GM12878 (cell line): ENCODE results near the gene KRTAP22-2.

Experiments used
- CREB1 ChIP-seq: IDR thresholded peaks from 2 replicates; pipeline ENCODE4 v1.6.1; 2012; ENCODE audit warnings: low read depth, mild to moderate bottlenecking, inconsistent platforms
- E2F8 ChIP-seq: fragments of 450-650 bp; IDR thresholded peaks from 2 replicates; pipeline ENCODE4 v1.6.1; 2018; ENCODE audit warnings: mild to moderate bottlenecking, low read depth, moderate library complexity; ENCODE audit not compliant: partially characterized antibody
- EGR1 ChIP-seq, 2 experiments: IDR thresholded peaks; 1 replicate in 1 of 2; 2 replicates in 1 of 2; pipeline ENCODE4 v1.6.1; 2011 to 2012; ENCODE audit warnings: low read depth in 2 of 2, low read length in 2 of 2, borderline replicate concordance in 1 of 2, mild to moderate bottlenecking in 1 of 2, moderate library complexity in 1 of 2
- POLR2AphosphoS2 ChIP-seq: IDR thresholded peaks from 2 replicates; pipeline ENCODE4 v1.6.1; 2011; ENCODE audit warnings: low read depth, mild to moderate bottlenecking, low read length, improper control_type of control experiment, moderate library complexity
- RAD21 ChIP-seq: IDR thresholded peaks from 2 replicates; pipeline ENCODE4 v1.6.1; 2011; ENCODE audit warnings: mild to moderate bottlenecking, low read depth, low read length, moderate library complexity; ENCODE audit not compliant: insufficient read depth
- RCOR1 ChIP-seq: conservative IDR thresholded peaks from 2 replicates; pipeline ENCODE4 v1.6.1; 2012; ENCODE audit warnings: low read depth, low read length, improper control_type of control experiment
- SREBF2 ChIP-seq: IDR thresholded peaks from 2 replicates; pipeline ENCODE4 v1.6.1; 2012; ENCODE audit warnings: mild to moderate bottlenecking, low read length
- TF ChIP-seq, protein P1 (sequence below): IDR thresholded peaks from 2 replicates; pipeline ENCODE4 v1.6.1; 2012; ENCODE audit warnings: mild to moderate bottlenecking, low read depth, low read length
- TF ChIP-seq, protein P2 (sequence below): IDR thresholded peaks from 2 replicates; pipeline ENCODE4 v1.6.1; 2012; ENCODE audit warnings: low read length, inconsistent platforms
- TF ChIP-seq, protein P3 (sequence below), 3 experiments: IDR thresholded peaks in 2 of 3; conservative IDR thresholded peaks in 1 of 3; 2 replicates each; pipeline ENCODE4 v1.5.1; 2011; ENCODE audit warnings: low read depth in 3 of 3, low read length in 3 of 3, mild to moderate bottlenecking in 3 of 3, control low read depth in 2 of 3, moderate library complexity in 2 of 3, inconsistent platforms in 1 of 3, mixed read lengths in 1 of 3; ENCODE audit not compliant: control insufficient read depth in 2 of 3, insufficient read depth in 1 of 3; ENCODE audit errors: extremely low read depth in 1 of 3

GRCh38 chr21:30577766-30578165 is 12.4 kb downstream of the KRTAP22-2 start:
- TF ChIP-seq, protein P1, sequence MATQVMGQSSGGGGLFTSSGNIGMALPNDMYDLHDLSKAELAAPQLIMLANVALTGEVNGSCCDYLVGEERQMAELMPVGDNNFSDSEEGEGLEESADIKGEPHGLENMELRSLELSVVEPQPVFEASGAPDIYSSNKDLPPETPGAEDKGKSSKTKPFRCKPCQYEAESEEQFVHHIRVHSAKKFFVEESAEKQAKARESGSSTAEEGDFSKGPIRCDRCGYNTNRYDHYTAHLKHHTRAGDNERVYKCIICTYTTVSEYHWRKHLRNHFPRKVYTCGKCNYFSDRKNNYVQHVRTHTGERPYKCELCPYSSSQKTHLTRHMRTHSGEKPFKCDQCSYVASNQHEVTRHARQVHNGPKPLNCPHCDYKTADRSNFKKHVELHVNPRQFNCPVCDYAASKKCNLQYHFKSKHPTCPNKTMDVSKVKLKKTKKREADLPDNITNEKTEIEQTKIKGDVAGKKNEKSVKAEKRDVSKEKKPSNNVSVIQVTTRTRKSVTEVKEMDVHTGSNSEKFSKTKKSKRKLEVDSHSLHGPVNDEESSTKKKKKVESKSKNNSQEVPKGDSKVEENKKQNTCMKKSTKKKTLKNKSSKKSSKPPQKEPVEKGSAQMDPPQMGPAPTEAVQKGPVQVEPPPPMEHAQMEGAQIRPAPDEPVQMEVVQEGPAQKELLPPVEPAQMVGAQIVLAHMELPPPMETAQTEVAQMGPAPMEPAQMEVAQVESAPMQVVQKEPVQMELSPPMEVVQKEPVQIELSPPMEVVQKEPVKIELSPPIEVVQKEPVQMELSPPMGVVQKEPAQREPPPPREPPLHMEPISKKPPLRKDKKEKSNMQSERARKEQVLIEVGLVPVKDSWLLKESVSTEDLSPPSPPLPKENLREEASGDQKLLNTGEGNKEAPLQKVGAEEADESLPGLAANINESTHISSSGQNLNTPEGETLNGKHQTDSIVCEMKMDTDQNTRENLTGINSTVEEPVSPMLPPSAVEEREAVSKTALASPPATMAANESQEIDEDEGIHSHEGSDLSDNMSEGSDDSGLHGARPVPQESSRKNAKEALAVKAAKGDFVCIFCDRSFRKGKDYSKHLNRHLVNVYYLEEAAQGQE, result no peak
- TF ChIP-seq RAD21 (no peak), E2F8 (no peak), RCOR1 (no peak), EGR1 (IDR thresholded peaks at IDR 0.05; ENCODE audit: borderline replicate concordance in 1 of 2, low read depth in 2 of 2, low read length in 2 of 2) (no peak), CREB1 (no peak), POLR2AphosphoS2 (no peak), SREBF2 (no peak)
- TF ChIP-seq, protein P2, sequence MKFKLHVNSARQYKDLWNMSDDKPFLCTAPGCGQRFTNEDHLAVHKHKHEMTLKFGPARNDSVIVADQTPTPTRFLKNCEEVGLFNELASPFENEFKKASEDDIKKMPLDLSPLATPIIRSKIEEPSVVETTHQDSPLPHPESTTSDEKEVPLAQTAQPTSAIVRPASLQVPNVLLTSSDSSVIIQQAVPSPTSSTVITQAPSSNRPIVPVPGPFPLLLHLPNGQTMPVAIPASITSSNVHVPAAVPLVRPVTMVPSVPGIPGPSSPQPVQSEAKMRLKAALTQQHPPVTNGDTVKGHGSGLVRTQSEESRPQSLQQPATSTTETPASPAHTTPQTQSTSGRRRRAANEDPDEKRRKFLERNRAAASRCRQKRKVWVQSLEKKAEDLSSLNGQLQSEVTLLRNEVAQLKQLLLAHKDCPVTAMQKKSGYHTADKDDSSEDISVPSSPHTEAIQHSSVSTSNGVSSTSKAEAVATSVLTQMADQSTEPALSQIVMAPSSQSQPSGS, result no peak
- TF ChIP-seq, protein P3, sequence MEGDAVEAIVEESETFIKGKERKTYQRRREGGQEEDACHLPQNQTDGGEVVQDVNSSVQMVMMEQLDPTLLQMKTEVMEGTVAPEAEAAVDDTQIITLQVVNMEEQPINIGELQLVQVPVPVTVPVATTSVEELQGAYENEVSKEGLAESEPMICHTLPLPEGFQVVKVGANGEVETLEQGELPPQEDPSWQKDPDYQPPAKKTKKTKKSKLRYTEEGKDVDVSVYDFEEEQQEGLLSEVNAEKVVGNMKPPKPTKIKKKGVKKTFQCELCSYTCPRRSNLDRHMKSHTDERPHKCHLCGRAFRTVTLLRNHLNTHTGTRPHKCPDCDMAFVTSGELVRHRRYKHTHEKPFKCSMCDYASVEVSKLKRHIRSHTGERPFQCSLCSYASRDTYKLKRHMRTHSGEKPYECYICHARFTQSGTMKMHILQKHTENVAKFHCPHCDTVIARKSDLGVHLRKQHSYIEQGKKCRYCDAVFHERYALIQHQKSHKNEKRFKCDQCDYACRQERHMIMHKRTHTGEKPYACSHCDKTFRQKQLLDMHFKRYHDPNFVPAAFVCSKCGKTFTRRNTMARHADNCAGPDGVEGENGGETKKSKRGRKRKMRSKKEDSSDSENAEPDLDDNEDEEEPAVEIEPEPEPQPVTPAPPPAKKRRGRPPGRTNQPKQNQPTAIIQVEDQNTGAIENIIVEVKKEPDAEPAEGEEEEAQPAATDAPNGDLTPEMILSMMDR (IDR thresholded peaks at IDR 0.05 in 2 of 3, conservative IDR thresholded peaks at IDR 0.05 in 1 of 3; ENCODE audit: control insufficient read depth in 2 of 3, extremely low read depth in 1 of 3, insufficient read depth in 1 of 3, low read depth in 3 of 3, low read length in 3 of 3), result no peak
